ENCODE measurements around the gene OR9K2.
"Not testable (repeated sequence)": the region's sequence is repeated elsewhere in the genome, so short reads cannot be mapped to it uniquely, and the experiment has no call there.

Gene OR9K2, protein sequence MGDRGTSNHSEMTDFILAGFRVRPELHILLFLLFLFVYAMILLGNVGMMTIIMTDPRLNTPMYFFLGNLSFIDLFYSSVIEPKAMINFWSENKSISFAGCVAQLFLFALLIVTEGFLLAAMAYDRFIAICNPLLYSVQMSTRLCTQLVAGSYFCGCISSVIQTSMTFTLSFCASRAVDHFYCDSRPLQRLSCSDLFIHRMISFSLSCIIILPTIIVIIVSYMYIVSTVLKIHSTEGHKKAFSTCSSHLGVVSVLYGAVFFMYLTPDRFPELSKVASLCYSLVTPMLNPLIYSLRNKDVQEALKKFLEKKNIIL

DNA sequence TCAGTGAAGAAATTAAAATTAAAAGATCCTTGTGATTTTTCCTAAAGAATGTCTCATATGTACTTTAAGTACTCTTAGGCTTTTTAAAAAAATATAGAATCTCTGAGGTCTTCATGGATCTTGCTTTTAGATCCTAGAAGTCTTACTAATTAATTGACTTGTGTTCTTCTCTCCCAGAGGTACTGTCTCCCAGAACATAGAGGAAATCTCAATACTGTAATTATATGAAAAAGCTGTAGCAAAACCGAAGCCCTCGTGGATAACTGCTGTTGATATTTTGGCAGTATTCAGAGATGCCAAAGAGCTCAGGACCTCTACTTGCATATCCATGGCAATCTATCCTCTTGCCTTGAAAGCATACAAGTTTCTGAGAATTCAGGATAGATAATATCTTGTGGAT lies at the start of gene OR9K2:
TSS of gene OR9K2 (plus strand) at position 301 of the 400 bp plus-strand sequence. CDS start 3,429 bp downstream, outside the sequence.
- Mint-ChIP-seq H3K27ac (no peak within 1 kb of the TSS), H3K27me3 (peaks cover 37% of the 10 kb centered on the region), H3K9me3 (peaks cover 3% of the 10 kb centered on the region), H3K4me1 (ENCODE audit: low read depth) (no peaks in the 10 kb centered on the region), H3K36me3 (ENCODE audit: low read depth) (no peaks in the 10 kb centered on the region), H3K4me3 (no peak within 1 kb of the TSS)

DNA sequence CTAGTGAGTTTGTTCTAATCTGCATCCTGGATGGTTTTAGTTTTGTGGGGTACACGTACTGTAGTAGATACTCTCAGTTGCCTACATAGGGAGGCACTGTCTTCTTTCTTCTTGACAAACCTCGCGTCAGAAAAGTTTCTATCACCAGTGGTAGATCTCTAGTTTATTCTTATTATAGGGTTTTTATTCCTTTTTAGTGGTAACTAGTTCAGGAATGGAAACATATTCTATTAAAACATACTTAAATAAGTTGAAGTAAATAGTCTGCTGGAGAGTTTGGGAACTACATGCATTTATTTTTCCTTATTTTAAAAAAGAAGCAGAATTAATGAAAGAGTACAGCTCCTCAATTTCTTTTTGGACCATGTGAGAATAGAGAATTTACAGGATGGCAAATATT lies 33.6 kb upstream of the OR9K2 start:
- H3K9me3 Mint-ChIP-seq: no peaks in the 10 kb centered on the region
- H3K27ac Mint-ChIP-seq: no peak overlapping the region
- H3K4me3 Mint-ChIP-seq: no peak overlapping the region
- H3K27me3 Mint-ChIP-seq: peaks cover 22% of the 10 kb centered on the region
- no peaks in the 10 kb centered on the region for H3K4me1 Mint-ChIP-seq (ENCODE audit: low read depth)
- no peaks in the 10 kb centered on the region for H3K36me3 Mint-ChIP-seq (ENCODE audit: low read depth)

DNA sequence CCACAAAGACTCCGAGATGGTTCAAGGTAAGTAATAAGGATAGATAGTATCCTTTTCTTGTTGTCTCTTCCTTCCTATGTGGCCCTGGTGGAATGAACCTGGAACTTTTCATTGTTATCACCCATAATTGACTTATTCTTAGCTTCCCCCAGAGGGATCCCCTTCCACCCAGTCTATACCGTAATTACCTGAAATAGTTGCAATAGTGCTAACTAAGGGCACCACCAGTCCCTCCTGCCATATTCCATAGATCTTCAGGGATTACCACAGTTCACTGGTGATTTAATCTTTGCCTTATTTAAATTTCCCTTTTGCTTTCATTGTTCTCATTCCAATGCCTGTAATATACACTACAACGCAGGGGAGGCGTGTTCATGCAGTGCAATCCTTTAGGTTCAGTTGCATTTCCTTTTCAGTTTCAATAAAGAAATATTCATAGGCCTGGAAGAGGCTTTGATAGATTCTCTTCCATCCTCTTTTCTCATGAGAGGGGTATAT lies 13.8 kb upstream of the OR9K2 start:
- Mint-ChIP-seq H3K36me3 (ENCODE audit: low read depth) (no peaks in the 10 kb centered on the region), H3K27ac (no peak overlapping the region), H3K4me1 (ENCODE audit: low read depth) (no peaks in the 10 kb centered on the region)

DNA sequence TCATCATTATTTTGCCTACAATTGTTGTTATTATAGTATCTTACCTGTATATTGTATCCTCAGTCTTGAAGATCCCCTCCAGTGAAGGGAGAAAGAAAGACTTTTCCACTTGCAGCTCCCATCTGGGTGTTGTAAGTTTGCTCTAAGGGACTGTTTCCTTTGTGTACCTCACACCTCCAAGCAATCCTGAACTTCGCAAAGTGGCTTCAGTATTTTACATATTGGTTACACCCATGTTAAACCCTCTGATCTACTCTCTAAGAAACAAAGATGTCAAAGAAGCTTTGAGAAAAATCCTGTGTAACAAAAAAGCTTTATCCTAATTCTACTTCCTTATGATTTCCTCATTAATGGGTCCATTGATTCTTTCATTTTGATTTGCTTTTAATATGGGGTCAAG lies 10.1 kb upstream of the OR9K2 start:
- H3K4me1 Mint-ChIP-seq (ENCODE audit: low read depth): no peaks in the 10 kb centered on the region
- H3K27ac Mint-ChIP-seq: no peak overlapping the region
- H3K4me3 Mint-ChIP-seq: no peak overlapping the region
- peaks cover 26% of the 10 kb centered on the region for H3K27me3 Mint-ChIP-seq
- H3K9me3 Mint-ChIP-seq: no peaks in the 10 kb centered on the region
- H3K36me3 Mint-ChIP-seq (ENCODE audit: low read depth): no peaks in the 10 kb centered on the region

More for the DNA sequence above, 13.8 kb upstream of the OR9K2 start:
- Mint-ChIP-seq H3K4me3 (no peak overlapping the region), H3K9me3 (no peaks in the 10 kb centered on the region), H3K27me3 (peaks cover 14% of the 10 kb centered on the region)

DNA sequence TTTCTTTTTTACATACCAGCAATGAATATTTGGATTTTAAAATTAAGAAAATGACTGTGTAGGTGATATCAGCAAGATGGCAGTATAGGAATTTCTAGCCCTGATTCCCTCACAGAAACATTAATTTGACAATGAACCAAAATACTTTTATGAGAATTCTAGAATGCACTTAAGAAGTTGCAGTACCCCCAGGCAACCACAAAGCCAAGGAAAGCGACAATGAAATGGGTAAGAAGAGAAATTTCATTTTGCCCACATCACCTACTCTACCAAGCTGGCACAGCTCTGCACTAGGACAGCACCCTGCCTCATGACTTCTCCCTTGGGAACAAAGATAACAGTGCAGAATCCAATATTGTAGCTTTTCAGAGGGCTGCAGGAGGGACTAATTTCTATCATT lies 6.6 kb downstream of the OR9K2 start:
- Mint-ChIP-seq H3K36me3 (ENCODE audit: low read depth) (no peaks in the 10 kb centered on the region), H3K4me3 (no peak overlapping the region), H3K9me3 (no peaks in the 10 kb centered on the region), H3K27me3 (peaks cover 50% of the 10 kb centered on the region), H3K27ac (no peak overlapping the region), H3K4me1 (ENCODE audit: low read depth) (no peaks in the 10 kb centered on the region)

DNA sequence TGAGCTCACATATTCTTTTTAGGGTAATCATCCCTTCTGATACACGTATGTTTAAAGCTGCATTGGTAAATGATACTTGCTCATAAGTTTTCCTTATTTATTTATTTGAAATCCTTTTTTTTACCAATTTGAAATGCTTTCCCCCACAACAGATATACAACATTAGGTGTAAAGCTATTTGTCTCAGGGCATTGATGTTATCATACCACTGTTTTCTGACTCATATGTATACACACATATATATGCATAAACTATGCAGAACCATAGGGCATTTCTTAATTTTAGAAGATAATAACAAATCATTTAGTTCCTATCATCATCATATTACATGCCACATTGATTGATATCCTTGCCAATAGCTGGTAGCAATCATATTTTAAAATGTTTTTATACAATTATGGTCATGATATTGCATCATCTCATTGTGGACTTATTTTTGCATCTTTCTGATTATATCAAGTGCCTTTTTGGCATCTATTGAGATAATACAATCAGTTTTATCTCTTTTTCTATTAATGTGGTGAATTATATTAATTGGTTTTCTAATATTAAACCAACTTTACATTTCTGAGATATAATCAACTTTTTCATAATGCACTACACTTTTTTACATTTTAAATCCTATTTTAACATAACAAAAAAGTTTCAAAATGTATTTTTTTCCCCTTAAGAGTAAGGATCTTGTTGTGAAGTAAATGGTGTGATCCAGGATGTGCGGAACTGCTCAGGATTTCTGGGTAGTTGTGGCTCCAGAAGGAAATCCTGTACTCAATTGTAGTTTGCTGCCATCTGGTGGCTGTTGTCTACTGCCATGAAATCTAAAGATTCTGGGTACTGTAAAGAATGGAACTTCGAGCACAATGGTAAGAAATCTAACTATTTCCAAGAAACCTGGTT lies 16.7 kb downstream of the OR9K2 start:
- no peaks in the 10 kb centered on the region for H3K9me3 Mint-ChIP-seq
- no peak overlapping the region for H3K4me3 Mint-ChIP-seq
- H3K27ac Mint-ChIP-seq: no peak overlapping the region
- no peaks in the 10 kb centered on the region for H3K4me1 Mint-ChIP-seq (ENCODE audit: low read depth)
- H3K27me3 Mint-ChIP-seq: peaks cover 7% of the 10 kb centered on the region
- H3K36me3 Mint-ChIP-seq (ENCODE audit: low read depth): no peaks in the 10 kb centered on the region

DNA sequence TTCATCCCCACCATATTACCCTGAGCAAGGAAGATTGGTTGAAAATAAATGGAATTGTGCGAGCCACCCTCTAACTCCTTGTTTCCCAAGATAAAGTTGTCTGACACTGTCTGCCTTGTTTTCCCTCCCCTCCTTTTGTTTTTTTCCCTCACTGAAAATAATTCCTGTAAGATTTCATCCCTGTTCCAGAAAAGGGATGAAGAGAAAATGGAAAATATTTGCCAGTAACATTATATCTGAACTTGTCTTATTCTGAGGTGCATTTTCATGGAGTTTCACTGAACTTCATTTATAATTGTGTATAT lies 17.3 kb downstream of the OR9K2 start:
- Mint-ChIP-seq H3K36me3 (ENCODE audit: low read depth) (no peaks in the 10 kb centered on the region), H3K27me3 (peaks cover 7% of the 10 kb centered on the region), H3K27ac (no peak overlapping the region), H3K4me3 (no peak overlapping the region), H3K9me3 (no peaks in the 10 kb centered on the region), H3K4me1 (ENCODE audit: low read depth) (no peaks in the 10 kb centered on the region)

DNA sequence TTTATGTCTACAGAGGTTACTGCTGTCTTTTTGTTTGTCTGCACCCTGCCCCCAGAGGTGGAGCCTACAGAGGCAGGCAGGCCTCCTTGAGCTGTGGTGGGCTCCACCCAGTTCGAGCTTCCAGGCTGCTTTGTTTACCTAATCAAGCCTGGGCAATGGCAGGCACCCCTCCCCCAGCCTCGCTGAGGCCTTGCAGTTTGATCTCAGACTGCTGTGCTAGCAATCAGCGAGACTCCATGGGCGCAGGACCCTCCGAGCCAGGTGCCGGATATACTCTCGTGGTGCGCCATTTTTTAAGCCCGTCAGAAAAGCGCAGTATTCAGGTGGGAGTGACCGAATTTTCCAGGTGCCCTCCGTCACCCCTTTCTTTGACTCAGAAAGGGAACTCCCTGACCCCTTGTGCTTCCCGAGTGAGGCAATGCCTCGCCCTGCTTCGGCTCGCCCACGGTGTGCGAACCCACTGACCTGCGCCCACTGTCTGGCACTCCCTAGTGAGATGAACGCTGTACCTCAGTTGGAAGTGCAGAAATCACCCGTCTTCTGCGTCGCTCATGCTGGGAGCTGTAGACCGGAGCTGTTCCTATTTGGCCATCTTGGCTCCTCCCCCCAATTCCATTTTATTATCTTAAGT lies 40.9 kb downstream of the OR9K2 start:
- not testable (repeated sequence) for H3K4me1 Mint-ChIP-seq (ENCODE audit: low read depth); H3K9me3 Mint-ChIP-seq; H3K27ac Mint-ChIP-seq; H3K4me3 Mint-ChIP-seq; H3K36me3 Mint-ChIP-seq (ENCODE audit: low read depth); H3K27me3 Mint-ChIP-seq

DNA sequence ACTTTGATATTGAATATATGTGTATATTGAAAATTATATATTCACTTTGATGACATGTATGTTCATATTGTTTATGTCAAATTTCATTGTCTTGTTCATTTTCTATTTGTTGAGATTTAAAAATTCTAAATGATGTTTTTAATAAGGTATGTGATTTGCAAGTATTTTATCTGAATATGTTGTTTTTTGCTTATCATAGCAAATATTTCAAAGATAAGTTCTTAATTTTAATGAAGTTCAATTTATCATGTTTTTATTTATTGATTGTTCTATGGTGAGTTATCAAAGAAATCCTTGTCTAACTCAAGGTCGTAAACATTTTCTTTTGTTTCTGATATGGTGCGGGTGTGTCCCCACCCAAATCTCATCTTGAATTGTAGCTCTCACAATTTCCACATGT lies 45.2 kb downstream of the OR9K2 start:
- no peaks in the 10 kb centered on the region for H3K9me3 Mint-ChIP-seq
- no peak overlapping the region for H3K27ac Mint-ChIP-seq
- no peak overlapping the region for H3K4me3 Mint-ChIP-seq
- H3K36me3 Mint-ChIP-seq (ENCODE audit: low read depth): no peaks in the 10 kb centered on the region
- no peaks in the 10 kb centered on the region for H3K4me1 Mint-ChIP-seq (ENCODE audit: low read depth)
- H3K27me3 Mint-ChIP-seq: peaks cover 15% of the 10 kb centered on the region

DNA sequence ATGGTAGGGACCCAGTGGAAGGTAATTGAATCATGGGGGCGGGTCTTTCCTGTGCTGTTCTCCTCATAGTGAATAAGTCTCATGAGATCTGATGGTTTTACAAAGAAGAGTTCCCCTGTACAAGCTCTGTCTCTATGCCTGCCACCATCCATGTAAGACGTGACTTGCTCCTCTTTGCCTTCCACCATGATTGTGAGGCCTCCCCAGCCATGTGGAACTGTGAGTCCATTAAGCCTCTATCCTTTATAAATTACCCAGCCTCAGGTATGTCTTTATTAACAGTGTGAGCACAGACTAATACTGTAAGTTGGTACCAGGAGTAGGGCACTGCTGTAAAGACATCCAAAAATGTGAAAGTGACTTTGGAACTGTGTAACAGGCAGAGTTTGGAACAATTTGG lies 45.6 kb downstream of the OR9K2 start:
- not testable (repeated sequence) for H3K9me3 Mint-ChIP-seq; H3K4me3 Mint-ChIP-seq; H3K4me1 Mint-ChIP-seq (ENCODE audit: low read depth); H3K36me3 Mint-ChIP-seq (ENCODE audit: low read depth); H3K27ac Mint-ChIP-seq
- peaks cover 17% of the 10 kb centered on the region for H3K27me3 Mint-ChIP-seq

DNA sequence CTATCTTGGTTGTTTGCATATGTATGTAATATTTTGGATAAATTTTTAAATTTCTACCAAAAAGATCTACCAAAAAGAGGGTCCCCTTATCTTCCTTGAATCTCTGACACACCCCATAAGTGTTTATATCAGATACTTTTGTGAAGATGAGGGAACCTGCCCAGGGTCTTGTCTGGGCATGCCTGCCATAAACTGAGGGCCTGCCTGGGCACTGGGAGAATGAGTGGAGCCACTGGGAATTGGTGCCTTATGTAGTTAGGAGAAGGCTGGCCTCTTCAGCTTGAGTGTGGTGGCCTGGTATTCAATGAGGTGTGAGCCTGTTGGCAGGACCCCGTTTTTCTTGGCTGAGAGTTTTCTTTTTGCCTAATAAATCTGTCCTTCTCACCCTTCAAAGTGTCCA lies 46.5 kb downstream of the OR9K2 start:
- H3K36me3 Mint-ChIP-seq (ENCODE audit: low read depth): no peaks in the 10 kb centered on the region
- H3K27ac Mint-ChIP-seq: no peak overlapping the region
- peaks cover 23% of the 10 kb centered on the region for H3K27me3 Mint-ChIP-seq
- H3K4me1 Mint-ChIP-seq (ENCODE audit: low read depth): no peaks in the 10 kb centered on the region
- H3K9me3 Mint-ChIP-seq: no peaks in the 10 kb centered on the region
- no peak overlapping the region for H3K4me3 Mint-ChIP-seq

DNA sequence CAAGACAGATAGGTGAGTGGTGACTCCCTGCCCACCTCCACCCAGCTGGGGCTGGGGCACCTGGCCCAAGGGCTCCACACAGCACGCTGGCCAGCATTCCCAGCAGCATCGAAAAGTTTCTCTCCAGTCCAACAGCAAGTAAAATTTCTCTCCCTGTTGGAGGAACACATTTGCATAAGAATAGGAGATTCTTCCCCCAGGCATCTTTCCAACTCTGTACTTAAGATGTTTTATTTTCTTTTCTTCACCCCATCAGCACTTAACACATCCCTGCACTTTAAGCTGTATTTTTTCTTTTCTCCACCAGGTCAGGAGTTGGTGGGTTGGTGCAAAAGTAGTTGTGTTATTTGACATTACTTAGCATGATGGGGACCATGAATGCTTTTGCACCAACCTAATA lies 47.2 kb downstream of the OR9K2 start:
- peaks cover 30% of the 10 kb centered on the region for H3K27me3 Mint-ChIP-seq
- no peak overlapping the region for H3K4me3 Mint-ChIP-seq
- H3K36me3 Mint-ChIP-seq (ENCODE audit: low read depth): no peaks in the 10 kb centered on the region
- H3K4me1 Mint-ChIP-seq (ENCODE audit: low read depth): no peaks in the 10 kb centered on the region
- no peaks in the 10 kb centered on the region for H3K9me3 Mint-ChIP-seq
- H3K27ac Mint-ChIP-seq: no peak overlapping the region
